CD4-positive, alpha-beta T cell (primary cell): ENCODE data around the gene HK1. TPM values are rescaled to one million over a fixed set of nuclear protein-coding genes. Genes with fewer than 3 reads are reported as not detected.

Source experiments
- ATAC-seq: fragments of 200-7000 bp; cut with Tn5 transposase; one replicate; pipeline ENCODE4 v1.10.0; 2022; ENCODE audit warnings: mild to moderate bottlenecking; ENCODE audit not compliant: poor library complexity
- CTCF ChIA-PET: fragments of 350-600 bp; sonication (Branson Sonifier 250); formaldehyde crosslinking; loops from one replicate; lab custom pipeline; 2021; ENCODE audit warnings: antibody characterized with exemption, inconsistent platforms; lab: Charles Lee
- POLR2A ChIA-PET: fragments of 350-600 bp; sonication (Branson Sonifier 250); formaldehyde crosslinking; loops from one replicate; lab custom pipeline; 2021; ENCODE audit warnings: antibody characterized with exemption, inconsistent platforms; lab: Charles Lee
- DNase-seq, 14 experiments: peaks; one replicate each; pipeline ENCODE4 v3.0.0-alpha.2; 2013 to 2020; ENCODE audit warnings: mixed read lengths in 2 of 14
- H3K27ac ChIP-seq, 2 donors: one replicate each; pipeline versions ENCODE4 v1.5.1 to v1.7.0; 2013; ENCODE audit warnings: low read length in 2 of 2, low read depth in 1 of 2, mild to moderate bottlenecking in 1 of 2
- H3K27me3 ChIP-seq, 2 experiments: 1 replicate in 1 of 2; 2 replicates in 1 of 2; pipeline versions ENCODE4 v1.6.1 to v1.7.0; 2013; ENCODE audit warnings: low read length in 2 of 2, control low read depth in 1 of 2, mild to moderate bottlenecking in 1 of 2, moderate library complexity in 1 of 2; ENCODE audit not compliant: insufficient read depth in 2 of 2, control insufficient read depth in 1 of 2
- H3K36me3 ChIP-seq: one replicate; pipeline ENCODE4 v1.6.1; 2013; ENCODE audit warnings: low read length, control low read depth; ENCODE audit not compliant: insufficient read depth
- H3K4me1 ChIP-seq: one replicate; pipeline ENCODE4 v1.6.1; 2013; ENCODE audit warnings: low read length, control low read depth; ENCODE audit not compliant: insufficient read depth
- H3K4me3 ChIP-seq: one replicate; pipeline ENCODE4 v1.5.1; 2013; ENCODE audit warnings: mild to moderate bottlenecking, low read length, moderate library complexity
- H3K9me3 ChIP-seq, 2 experiments: 1 replicate in 1 of 2; 2 replicates in 1 of 2; pipeline versions ENCODE4 v1.6.1 to v1.7.0; 2013; ENCODE audit warnings: low read length in 2 of 2, mild to moderate bottlenecking in 2 of 2, control low read depth in 1 of 2, moderate library complexity in 1 of 2; ENCODE audit not compliant: control insufficient read depth in 1 of 2, insufficient read depth in 1 of 2
- H3K27ac Mint-ChIP-seq: one replicate; pipeline ENCODE4 v1.8.0; 2020; ENCODE audit warnings: mixed read lengths
- H3K27me3 Mint-ChIP-seq: one replicate; pipeline ENCODE4 v1.8.0; 2021; ENCODE audit warnings: mixed read lengths
- H3K36me3 Mint-ChIP-seq: one replicate; pipeline ENCODE4 v1.8.0; 2021; ENCODE audit warnings: low read depth, mixed read lengths
- H3K4me1 Mint-ChIP-seq: one replicate; pipeline ENCODE4 v1.8.0; 2021; ENCODE audit warnings: low read depth, mixed read lengths
- H3K4me3 Mint-ChIP-seq: one replicate; pipeline ENCODE4 v1.8.0; 2020; ENCODE audit warnings: mild to moderate bottlenecking, mixed read lengths
- H3K9me3 Mint-ChIP-seq: one replicate; pipeline ENCODE4 v1.8.0; 2020; ENCODE audit warnings: mixed read lengths
- CTCF ChIP-seq: fragments of 200-600 bp; IDR thresholded peaks from one replicate; pipeline ENCODE4 v1.8.0; 2022; ENCODE audit warnings: antibody characterized with exemption, mild to moderate bottlenecking
- intact Hi-C, 2 experiments: fragments of 100-400 bp; cut with DNase I in 1 of 2; cut with micrococcal nuclease in 1 of 2; formaldehyde crosslinking; loops; one replicate each; pipeline versions ENCODE4 v1.15.1 to v1.9.0; 2023 to 2025; cut with DNase I, micrococcal nuclease
- total RNA-seq, 174 experiments: library from RNA in 2 of 174; stranded (reverse) in 2 of 174; gene quantifications; one replicate each; pipeline ENCODE4 v1.2.3 and lab custom pipeline; 2021 to 2026

Gene HK1
- total RNA-seq, 2 experiments from 2014 or later: 45.6 to 48.1 TPM

- H3K9me3 Mint-ChIP-seq: no peaks in the 10 kb centered on the region
- no peaks in the 10 kb centered on the region for H3K4me1 ChIP-seq
- intact Hi-C loops: no loop called here
- no peak overlapping the region for H3K4me3 ChIP-seq
- H3K9me3 ChIP-seq: no peaks in the 10 kb centered on the region
- peaks cover 47% of the 10 kb centered on the region for H3K36me3 Mint-ChIP-seq
- DNase-seq (no peak), ATAC-seq (no peak)
- no peak overlapping the region for H3K27ac ChIP-seq
- H3K27me3 Mint-ChIP-seq: no peaks in the 10 kb centered on the region
- CTCF ChIA-PET: interaction anchor here (1.0 to 1.5 kb wide), 2 partner anchors 60 to 146 kb away, joined by 3 to 4 read pairs; no protein-coding TSS in a partner anchor
- POLR2A ChIA-PET: no interaction called here
- H3K4me1 Mint-ChIP-seq: no peaks in the 10 kb centered on the region
- TF ChIP-seq CTCF: no peak
- no peak overlapping the region for H3K4me3 Mint-ChIP-seq
- no peaks in the 10 kb centered on the region for H3K27me3 ChIP-seq
- no peak overlapping the region for H3K27ac Mint-ChIP-seq
- peaks cover 31% of the 10 kb centered on the region for H3K36me3 ChIP-seq
These were observed 31.5 kb upstream of the HK1 start for GRCh38 chr10:69246581-69247312.

- H3K27me3 Mint-ChIP-seq: no peaks in the 10 kb centered on the region
- H3K4me1 Mint-ChIP-seq: no peaks in the 10 kb centered on the region
- no peak overlapping the region for H3K4me3 Mint-ChIP-seq
- no peak for DNase-seq
- H3K27ac Mint-ChIP-seq: no peak overlapping the region
- Histone ChIP-seq H3K4me1 (no peaks in the 10 kb centered on the region), H3K9me3 (no peaks in the 10 kb centered on the region), H3K36me3 (peaks cover 32% of the 10 kb centered on the region), H3K27me3 (no peaks in the 10 kb centered on the region), H3K27ac (no peak overlapping the region), H3K4me3 (no peak overlapping the region)
- no peak for TF ChIP-seq CTCF
- CTCF ChIA-PET: interaction anchor here (1.0 to 1.5 kb wide), 2 partner anchors 61 to 145 kb away, joined by 3 to 4 read pairs; no protein-coding TSS in a partner anchor
- H3K36me3 Mint-ChIP-seq: peaks cover 52% of the 10 kb centered on the region
- POLR2A ChIA-PET: no interaction called here
- H3K9me3 Mint-ChIP-seq: no peaks in the 10 kb centered on the region
- no peak for ATAC-seq
- intact Hi-C loops: no loop called here
These were observed 31.0 kb upstream of the HK1 start for GRCh38 chr10:69247313-69247710.

GRCh38 chr10:69248117-69248730, 30.1 kb upstream of the HK1 start:
- H3K27me3 Mint-ChIP-seq: no peaks in the 10 kb centered on the region
- no peaks in the 10 kb centered on the region for H3K27me3 ChIP-seq
- intact Hi-C loops: no loop called here
- no peak for DNase-seq
- no peak overlapping the region for H3K27ac Mint-ChIP-seq
- no peak for ATAC-seq
- CTCF ChIA-PET: no interaction called here
- peaks cover 29% of the 10 kb centered on the region for H3K36me3 ChIP-seq
- no peak overlapping the region for H3K27ac ChIP-seq
- no peak for TF ChIP-seq CTCF
- no peaks in the 10 kb centered on the region for H3K4me1 ChIP-seq
- H3K36me3 Mint-ChIP-seq: peaks cover 58% of the 10 kb centered on the region
- no peaks in the 10 kb centered on the region for H3K4me1 Mint-ChIP-seq
- H3K4me3 Mint-ChIP-seq: no peak overlapping the region
- no peaks in the 10 kb centered on the region for H3K9me3 ChIP-seq
- no peaks in the 10 kb centered on the region for H3K9me3 Mint-ChIP-seq
- H3K4me3 ChIP-seq: no peak overlapping the region
- POLR2A ChIA-PET: no interaction called here
